Spleen (tissue), 11 donors: Measurements from ENCODE around the gene USP27X. TPM values are rescaled to one million over a fixed set of nuclear protein-coding genes. Genes with fewer than 3 reads are reported as not detected.

Experiments
- DNase-seq: peaks from one replicate; pipeline ENCODE4 v3.0.0-alpha.2; 2020
- H3K27ac ChIP-seq, 8 donors: fragments of 200-600 bp; sonication (generic) in 7 of 8; 1 replicate in 4 of 8; 2 replicates in 4 of 8; pipeline versions ENCODE4 v1.5.0 to v1.8.0; 2016 to 2021; ENCODE audit warnings: inconsistent platforms in 4 of 8, mild to moderate bottlenecking in 4 of 8, moderate library complexity in 1 of 8
- H3K27me3 ChIP-seq, 7 donors: fragments of 200-600 bp; sonication (generic) in 6 of 7; replicated peaks in 1 of 7; 1 replicate in 4 of 7; 2 replicates in 3 of 7; pipeline versions ENCODE4 v1.5.0 to v1.8.0; 2016 to 2021; ENCODE audit warnings: inconsistent platforms in 3 of 7, mild to moderate bottlenecking in 1 of 7
- H3K36me3 ChIP-seq, 6 donors: fragments of 200-600 bp; sonication (generic) in 5 of 6; 1 replicate in 4 of 6; 2 replicates in 2 of 6; pipeline versions ENCODE4 v1.5.0 to v1.8.0; 2016 to 2021; ENCODE audit warnings: inconsistent platforms in 2 of 6
- H3K4me1 ChIP-seq, 6 donors: fragments of 200-600 bp; sonication (generic) in 5 of 6; 1 replicate in 3 of 6; 2 replicates in 3 of 6; pipeline versions ENCODE4 v1.5.0 to v1.8.0; 2016 to 2021; ENCODE audit warnings: inconsistent platforms in 3 of 6
- H3K4me3 ChIP-seq, 8 donors: fragments of 200-600 bp; sonication (generic) in 7 of 8; 1 replicate in 4 of 8; 2 replicates in 4 of 8; pipeline versions ENCODE4 v1.5.0 to v1.8.0; 2016 to 2021; ENCODE audit warnings: inconsistent platforms in 4 of 8, mild to moderate bottlenecking in 4 of 8, moderate library complexity in 2 of 8
- H3K9me3 ChIP-seq, 8 donors: fragments of 200-600 bp; sonication (generic) in 7 of 8; 1 replicate in 4 of 8; 2 replicates in 4 of 8; pipeline versions ENCODE4 v1.5.0 to v1.8.0; 2016 to 2021; ENCODE audit warnings: inconsistent platforms in 4 of 8
- POLR2A ChIP-seq, 3 donors: fragments of 450-650 bp; IDR thresholded peaks; one replicate each; pipeline ENCODE4 v1.5.1; 2017; ENCODE audit warnings: antibody characterized with exemption in 3 of 3, mild to moderate bottlenecking in 1 of 3
- POLR2AphosphoS5 ChIP-seq, 3 donors: sonication (generic); formaldehyde crosslinking; IDR thresholded peaks; one replicate each; pipeline ENCODE4 v1.5.1; 2017; ENCODE audit warnings: antibody characterized with exemption in 3 of 3
- WGBS, 5 donors: extraction: QIAGEN DNeasy Blood & Tissue Kit in 3 of 5; methylation state at CpG; one replicate each; pipeline versions ENCODE4 v1.1.5 to v1.1.7; 2013 to 2018; 5-methylcytosine and 5-hydroxymethylcytosine counted together
- intact Hi-C: fragments of 100-400 bp; cut with DNase I; formaldehyde crosslinking; loops from one replicate; pipeline ENCODE4 v1.15.0; 2023; ENCODE audit warnings: low total_unique reads
- polyA plus RNA-seq, 3 donors: library from polyadenylated mRNA; stranded (reverse); fragments of 200-250 nt; gene quantifications; one replicate each; pipeline ENCODE4 v1.2.1, GENCODE V29; 2013
- total RNA-seq, 7 donors: library from RNA; depleted of rRNA in 3 of 7; stranded (reverse); fragments of >200 nt in 3 of 7; fragmentation: NEBNext Ultra II Directional in 4 of 7; extraction: Animal tissue kit (Norgen Biotek cat#: 25700) in 4 of 7; gene quantifications; one replicate each; pipeline versions ENCODE4 v1.1.0 to v1.2.1, GENCODE V29; 2016 to 2021
- TF ChIP-seq, protein P1 (sequence below), 11 experiments: fragments of 200-600 bp in 7 of 11; fragments of 450-650 bp in 4 of 11; sonication (generic) in 4 of 11; IDR thresholded peaks in 8 of 11; conservative IDR thresholded peaks in 3 of 11; 1 replicate in 7 of 11; 2 replicates in 4 of 11; pipeline versions ENCODE4 v1.4.0 to v1.8.0; 2016 to 2021; ENCODE audit warnings: antibody characterized with exemption in 11 of 11, inconsistent platforms in 4 of 11, mild to moderate bottlenecking in 1 of 11
- donor health status: healthy with polysubstance abuse.
- donor health status: DM: no; HTN: no; CAD: no; lungs with moderate emphysema.
- donor health status: DM: no; HTN: no; CAD: no.
- donor health status: Bipolar disorder and iron deficiency.
- donor health status: healthy.
- donor health status: DM: no; HTN: no; CAD: no.
- donor health status: DM: yes; HTN: yes; CAD: no.

USP27X gene
- total and polyA plus RNA-seq, 10 donors, result 1.3 to 3.7 (median 2.3) TPM

- Histone ChIP-seq H3K9me3 (no peaks in the 10 kb centered on the region), H3K4me3 (peak overlapping the region in 1 of 8 donors; percentile 77), H3K27me3 (peaks cover 0 to under 1% (median 0%) of the 10 kb centered on the region in 7 donors), H3K27ac (peak overlapping the region in 6 of 8 donors; percentile 76 to 88 (median 82)), H3K36me3 (no peaks in the 10 kb centered on the region), H3K4me1 (peaks cover 0 to 46% (median 24%) of the 10 kb centered on the region in 6 donors)
- TF ChIP-seq, protein P1, sequence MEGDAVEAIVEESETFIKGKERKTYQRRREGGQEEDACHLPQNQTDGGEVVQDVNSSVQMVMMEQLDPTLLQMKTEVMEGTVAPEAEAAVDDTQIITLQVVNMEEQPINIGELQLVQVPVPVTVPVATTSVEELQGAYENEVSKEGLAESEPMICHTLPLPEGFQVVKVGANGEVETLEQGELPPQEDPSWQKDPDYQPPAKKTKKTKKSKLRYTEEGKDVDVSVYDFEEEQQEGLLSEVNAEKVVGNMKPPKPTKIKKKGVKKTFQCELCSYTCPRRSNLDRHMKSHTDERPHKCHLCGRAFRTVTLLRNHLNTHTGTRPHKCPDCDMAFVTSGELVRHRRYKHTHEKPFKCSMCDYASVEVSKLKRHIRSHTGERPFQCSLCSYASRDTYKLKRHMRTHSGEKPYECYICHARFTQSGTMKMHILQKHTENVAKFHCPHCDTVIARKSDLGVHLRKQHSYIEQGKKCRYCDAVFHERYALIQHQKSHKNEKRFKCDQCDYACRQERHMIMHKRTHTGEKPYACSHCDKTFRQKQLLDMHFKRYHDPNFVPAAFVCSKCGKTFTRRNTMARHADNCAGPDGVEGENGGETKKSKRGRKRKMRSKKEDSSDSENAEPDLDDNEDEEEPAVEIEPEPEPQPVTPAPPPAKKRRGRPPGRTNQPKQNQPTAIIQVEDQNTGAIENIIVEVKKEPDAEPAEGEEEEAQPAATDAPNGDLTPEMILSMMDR (IDR thresholded peaks at IDR 0.05 in 8 of 11, conservative IDR thresholded peaks at IDR 0.05 in 3 of 11), result no peak
- TF ChIP-seq POLR2A (IDR thresholded peaks at IDR 0.05) (no peak), POLR2AphosphoS5 (IDR thresholded peaks at IDR 0.05) (no peak)
- DNase-seq, result no peak
- 61 to 80% (median 67%) methylated on average over 3 to 5 of the region's 5 CpGs for WGBS, 5 donors
- intact Hi-C loops, result no loop called here
Measured at GRCh38 chrX:49877397-49878101, 1.7 kb upstream of the USP27X start.

- DNase-seq, result peak; percentile 81
- Histone ChIP-seq H3K27ac (peak overlapping the region; percentile 37 to 88 (median 80)), H3K4me1 (peaks cover 0 to 46% (median 24%) of the 10 kb centered on the region in 6 donors), H3K9me3 (no peaks in the 10 kb centered on the region), H3K27me3 (no peaks in the 10 kb centered on the region), H3K4me3 (peak overlapping the region; percentile 41 to 77 (median 48)), H3K36me3 (no peaks in the 10 kb centered on the region)
- intact Hi-C loops, result no loop called here
- WGBS, 5 donors, result 38 to 83% (median 52%) methylated on average over 1 to 28 of the region's 28 CpGs
- TF ChIP-seq POLR2A (IDR thresholded peaks at IDR 0.05) (no peak), POLR2AphosphoS5 (IDR thresholded peaks at IDR 0.05) (no peak)
- TF ChIP-seq, protein P1 (IDR thresholded peaks at IDR 0.05 in 8 of 11, conservative IDR thresholded peaks at IDR 0.05 in 3 of 11), result no peak
Measured at GRCh38 chrX:49878128-49878833, 1.0 kb upstream of the USP27X start.

GRCh38 chrX:49879656-49880277, 483 bp downstream of the USP27X start:
- DNase-seq, result no peak
- Histone ChIP-seq H3K4me3 (peak overlapping the region; percentile 41 to 77 (median 48)), H3K36me3 (no peaks in the 10 kb centered on the region), H3K27ac (peak overlapping the region; percentile 37 to 88 (median 80)), H3K4me1 (peaks cover 0 to 46% (median 24%) of the 10 kb centered on the region in 6 donors), H3K9me3 (no peaks in the 10 kb centered on the region), H3K27me3 (no peaks in the 10 kb centered on the region)
- TF ChIP-seq POLR2A (IDR thresholded peaks at IDR 0.05) (no peak), POLR2AphosphoS5 (IDR thresholded peaks at IDR 0.05) (no peak)
- TF ChIP-seq, protein P1 (IDR thresholded peaks at IDR 0.05 in 8 of 11, conservative IDR thresholded peaks at IDR 0.05 in 3 of 11), result no peak
- 4 to 53% (median 20%) methylated on average over 7 to 55 of the region's 55 CpGs for WGBS, 5 donors
- intact Hi-C loops, result no loop called here
